ENCODE measurements around the gene PLPPR3.

Gene PLPPR3

GRCh38 chr19:797528-798414 is 24.0 kb downstream of the PLPPR3 start:
- peak; percentile 97 for DNase-seq (ENCODE audit: low read depth, low spot score)

- peak; percentile 100 for DNase-seq (ENCODE audit: low read depth, low spot score)
Observed at GRCh38 chr19:796692-797527, 24.8 kb downstream of the PLPPR3 start, which contains the start of gene PTBP1. Gene PTBP1, plus strand, starts transcription at chr19:797452. Its CDS starts 46 bp downstream, at chr19:797498.

GRCh38 chr19:795691-796581 is 25.8 kb downstream of the PLPPR3 start:
- DNase-seq (ENCODE audit: low read depth, low spot score), result no peak

GRCh38 chr19:795073-795611 is 26.6 kb downstream of the PLPPR3 start:
- peak; percentile 56 for DNase-seq (ENCODE audit: low read depth, low spot score)

GRCh38 chr19:793806-794205 is 27.9 kb downstream of the PLPPR3 start:
- no peak for DNase-seq (ENCODE audit: low read depth, low spot score)

- no peak for DNase-seq (ENCODE audit: low read depth, low spot score)
Observed at GRCh38 chr19:792306-792885, 29.4 kb downstream of the PLPPR3 start.

- no peak for DNase-seq (ENCODE audit: low read depth, low spot score)
Observed at GRCh38 chr19:791567-792305, 30.0 kb downstream of the PLPPR3 start.

- DNase-seq (ENCODE audit: low read depth, low spot score), result no peak
Observed at GRCh38 chr19:791007-791566, 30.7 kb downstream of the PLPPR3 start.

GRCh38 chr19:789701-790060 is 32.1 kb downstream of the PLPPR3 start:
- peak; percentile 31 for DNase-seq (ENCODE audit: low read depth, low spot score)

- DNase-seq (ENCODE audit: low read depth, low spot score), result no peak
Observed at GRCh38 chr19:788983-789700, 32.6 kb downstream of the PLPPR3 start.

GRCh38 chr19:788686-788982 is 33.1 kb downstream of the PLPPR3 start:
- no peak for DNase-seq (ENCODE audit: low read depth, low spot score)

GRCh38 chr19:787536-787935 is 34.2 kb downstream of the PLPPR3 start:
- no peak for DNase-seq (ENCODE audit: low read depth, low spot score)

GRCh38 chr19:784541-784940 is 37.2 kb downstream of the PLPPR3 start:
- no peak for DNase-seq (ENCODE audit: low read depth, low spot score)

GRCh38 chr19:782878-783668 is 38.7 kb downstream of the PLPPR3 start:
- no peak for DNase-seq (ENCODE audit: low read depth, low spot score)

- peak; percentile 89 for DNase-seq (ENCODE audit: low read depth, low spot score)
Observed at GRCh38 chr19:782185-782877, 39.4 kb downstream of the PLPPR3 start.

GRCh38 chr19:781800-782184 is 40.0 kb downstream of the PLPPR3 start:
- DNase-seq (ENCODE audit: low read depth, low spot score), result no peak

- no peak for DNase-seq (ENCODE audit: low read depth, low spot score)
Observed at GRCh38 chr19:780935-781334, 40.8 kb downstream of the PLPPR3 start.
